ENCODE measurements around the gene ST7L. TPM values are rescaled to one million over a fixed set of nuclear protein-coding genes. Genes with fewer than 3 reads are reported as not detected.

The ST7L gene
- total and polyA plus RNA-seq, 9 of the 15 experiments (the other 6 are each of a cell fraction or from before 2014, with no cell fraction given) = 9.0 to 32.5 (median 26.6) TPM

DNA sequence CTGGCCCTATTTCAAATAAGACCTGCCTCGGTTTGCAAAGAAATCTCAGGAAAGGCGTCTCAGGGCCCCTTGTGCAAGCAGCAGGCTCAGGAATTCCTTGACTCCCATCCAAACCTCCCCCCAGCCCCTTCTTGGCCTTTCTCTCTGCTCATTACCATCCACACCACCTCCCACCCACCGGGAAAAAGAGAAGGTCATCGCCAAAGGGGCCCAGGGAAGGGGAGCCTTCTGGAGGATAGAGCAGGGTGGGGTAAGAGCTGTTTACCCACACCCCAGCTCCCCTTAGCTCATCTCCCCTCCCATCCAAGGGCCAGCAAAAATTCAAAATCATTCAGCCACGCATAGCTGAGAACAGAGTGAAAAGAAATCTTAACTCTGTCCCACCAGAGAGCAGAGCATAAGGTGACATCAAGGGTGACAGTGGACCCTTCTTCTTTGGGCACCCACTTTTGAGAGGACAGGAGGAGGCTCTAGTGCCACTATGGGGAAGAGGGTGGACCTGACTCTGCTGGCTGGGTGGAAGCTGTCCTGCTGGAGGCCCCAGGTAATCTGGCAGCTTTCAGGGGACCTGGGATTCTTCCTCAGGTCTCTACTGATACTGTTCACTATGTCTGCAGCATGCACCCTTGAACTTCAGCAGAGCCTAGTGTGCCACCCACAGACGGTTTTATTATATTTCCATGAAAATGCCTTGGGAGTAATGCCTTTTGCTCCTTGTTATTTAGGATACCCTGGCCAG is 114.1 kb downstream of the ST7L start:
- FAIRE-seq (no peak), DNase-seq (ENCODE audit: extremely low read depth in 1 of 4, low spot score in 3 of 4) (no peak), ATAC-seq (no peak)
- H3K4me3 ChIP-seq = no peak overlapping the region
- intact Hi-C loops (cut with micrococcal nuclease) = no loop called here
- ChIA-PET POLR2A (interaction anchor here (0.6 to 1.0 kb wide), 3 partner anchors 9 to 411 kb away, joined by 3 to 4 read pairs (median 3); no protein-coding TSS in a partner anchor), CTCF (ENCODE audit: low intra/inter-chr PET ratio) (no interaction called here)
- no peaks in the 10 kb centered on the region for H3K79me2 ChIP-seq (ENCODE audit: control insufficient read depth, insufficient read depth, low read length)
- no peaks in the 10 kb centered on the region for H3K9me1 ChIP-seq (ENCODE audit: control insufficient read depth, insufficient read depth, low read length)
- no peak overlapping the region for H3K9ac ChIP-seq (ENCODE audit: insufficient read depth in 1 of 2, low read depth in 2 of 2, low read length in 2 of 2)
- no peaks in the 10 kb centered on the region for H3K36me3 ChIP-seq (ENCODE audit: control insufficient read depth, insufficient read depth, low read length)
- no peak overlapping the region for H2AFZ ChIP-seq (ENCODE audit: low read depth, low read length)
- H3K4me1 ChIP-seq (replicated peaks in 1 of 2; ENCODE audit: control insufficient read depth in 2 of 2, insufficient read depth in 2 of 2, low read length in 2 of 2) = peaks cover 0 to 34% of the 10 kb centered on the region in 2 experiments; a peak in 4 of 5 replicates
- 0 out of 2 replicates have a peak, but pooled peaks cover 4% of the 10 kb centered on the region for H4K20me1 ChIP-seq (replicated peaks; ENCODE audit: control insufficient read depth, insufficient read depth, low read length)
- BruUV-seq (replicated peaks) = no TSS peak
- in situ Hi-C loops (cut with MboI) = loop anchor here (5.0 kb wide), 1 partner anchor 202 kb away; the partner anchor contains the start of gene RHOC
- WGBS (ENCODE audit: insufficient coverage, low coverage, missing lambda C conversion rate) = under 1% methylated on average over 6 of the region's 6 CpGs
- TF ChIP-seq ZNF134 (CRISPR knock-in tag; conservative IDR thresholded peaks at IDR 0.05) (no peak), LCOR (CRISPR knock-in tag; IDR thresholded peaks at IDR 0.05) (no peak)
- TF ChIP-seq, protein P1, sequence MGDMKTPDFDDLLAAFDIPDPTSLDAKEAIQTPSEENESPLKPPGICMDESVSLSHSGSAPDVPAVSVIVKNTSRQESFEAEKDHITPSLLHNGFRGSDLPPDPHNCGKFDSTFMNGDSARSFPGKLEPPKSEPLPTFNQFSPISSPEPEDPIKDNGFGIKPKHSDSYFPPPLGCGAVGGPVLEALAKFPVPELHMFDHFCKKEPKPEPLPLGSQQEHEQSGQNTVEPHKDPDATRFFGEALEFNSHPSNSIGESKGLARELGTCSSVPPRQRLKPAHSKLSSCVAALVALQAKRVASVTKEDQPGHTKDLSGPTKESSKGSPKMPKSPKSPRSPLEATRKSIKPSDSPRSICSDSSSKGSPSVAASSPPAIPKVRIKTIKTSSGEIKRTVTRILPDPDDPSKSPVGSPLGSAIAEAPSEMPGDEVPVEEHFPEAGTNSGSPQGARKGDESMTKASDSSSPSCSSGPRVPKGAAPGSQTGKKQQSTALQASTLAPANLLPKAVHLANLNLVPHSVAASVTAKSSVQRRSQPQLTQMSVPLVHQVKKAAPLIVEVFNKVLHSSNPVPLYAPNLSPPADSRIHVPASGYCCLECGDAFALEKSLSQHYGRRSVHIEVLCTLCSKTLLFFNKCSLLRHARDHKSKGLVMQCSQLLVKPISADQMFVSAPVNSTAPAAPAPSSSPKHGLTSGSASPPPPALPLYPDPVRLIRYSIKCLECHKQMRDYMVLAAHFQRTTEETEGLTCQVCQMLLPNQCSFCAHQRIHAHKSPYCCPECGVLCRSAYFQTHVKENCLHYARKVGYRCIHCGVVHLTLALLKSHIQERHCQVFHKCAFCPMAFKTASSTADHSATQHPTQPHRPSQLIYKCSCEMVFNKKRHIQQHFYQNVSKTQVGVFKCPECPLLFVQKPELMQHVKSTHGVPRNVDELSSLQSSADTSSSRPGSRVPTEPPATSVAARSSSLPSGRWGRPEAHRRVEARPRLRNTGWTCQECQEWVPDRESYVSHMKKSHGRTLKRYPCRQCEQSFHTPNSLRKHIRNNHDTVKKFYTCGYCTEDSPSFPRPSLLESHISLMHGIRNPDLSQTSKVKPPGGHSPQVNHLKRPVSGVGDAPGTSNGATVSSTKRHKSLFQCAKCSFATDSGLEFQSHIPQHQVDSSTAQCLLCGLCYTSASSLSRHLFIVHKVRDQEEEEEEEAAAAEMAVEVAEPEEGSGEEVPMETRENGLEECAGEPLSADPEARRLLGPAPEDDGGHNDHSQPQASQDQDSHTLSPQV (IDR thresholded peaks at IDR 0.05) = no peak
- H3K27ac ChIP-seq (ENCODE audit: extremely low read depth, low read depth, low read length) = no peak overlapping the region
- peaks cover 46 to 88% of the 10 kb centered on the region in 2 experiments for H3K27me3 ChIP-seq (ENCODE audit: control insufficient read depth in 2 of 2, insufficient read depth in 2 of 2, low read length in 2 of 2)
- H3K4me2 ChIP-seq (ENCODE audit: insufficient read depth, low read length) = no peak overlapping the region
- H3K9me3 ChIP-seq (replicated peaks; ENCODE audit: control insufficient read depth, insufficient read depth, low read depth, low read length) = no peaks in the 10 kb centered on the region

Data from K562 (cell line).